Astrocyte (in vitro differentiated cells and primary cell): ENCODE results near the gene KCNH8.

ENCODE experiments used
- CTCF ChIP-seq: IDR thresholded peaks from 2 replicates; pipeline ENCODE4 v1.5.1; 2011; ENCODE audit warnings: low read depth, mild to moderate bottlenecking, inconsistent platforms, low read length, moderate library complexity; ENCODE audit not compliant: insufficient read depth
- EZH2 ChIP-seq: IDR thresholded peaks from 2 replicates; pipeline ENCODE4 v1.6.1; 2012; ENCODE audit warnings: mild to moderate bottlenecking, low read length, inconsistent platforms; ENCODE audit not compliant: insufficient read depth

- TF ChIP-seq CTCF (no peak), EZH2 (no peak)
Observed at GRCh38 chr3:19264424-19264823, 116.1 kb downstream of the KCNH8 start.
